Fibroblast of pulmonary artery (primary cell): ENCODE measurements around the gene CASZ1.

Source experiments
- DNase-seq: peaks from one replicate; pipeline ENCODE4 v3.0.0-alpha.2; 2010; ENCODE audit warnings: low read depth
- H3K4me3 ChIP-seq: replicated peaks from 2 replicates; pipeline ENCODE4 v1.5.1; 2011; ENCODE audit warnings: low read depth, mild to moderate bottlenecking, control low read depth, low read length, moderate library complexity
- TF ChIP-seq, protein P1 (sequence below): IDR thresholded peaks from 2 replicates; pipeline ENCODE4 v1.5.1; 2011; ENCODE audit warnings: mild to moderate bottlenecking, control low read depth, low read length, inconsistent platforms; ENCODE audit errors: missing control alignments

CASZ1 gene

DNA sequence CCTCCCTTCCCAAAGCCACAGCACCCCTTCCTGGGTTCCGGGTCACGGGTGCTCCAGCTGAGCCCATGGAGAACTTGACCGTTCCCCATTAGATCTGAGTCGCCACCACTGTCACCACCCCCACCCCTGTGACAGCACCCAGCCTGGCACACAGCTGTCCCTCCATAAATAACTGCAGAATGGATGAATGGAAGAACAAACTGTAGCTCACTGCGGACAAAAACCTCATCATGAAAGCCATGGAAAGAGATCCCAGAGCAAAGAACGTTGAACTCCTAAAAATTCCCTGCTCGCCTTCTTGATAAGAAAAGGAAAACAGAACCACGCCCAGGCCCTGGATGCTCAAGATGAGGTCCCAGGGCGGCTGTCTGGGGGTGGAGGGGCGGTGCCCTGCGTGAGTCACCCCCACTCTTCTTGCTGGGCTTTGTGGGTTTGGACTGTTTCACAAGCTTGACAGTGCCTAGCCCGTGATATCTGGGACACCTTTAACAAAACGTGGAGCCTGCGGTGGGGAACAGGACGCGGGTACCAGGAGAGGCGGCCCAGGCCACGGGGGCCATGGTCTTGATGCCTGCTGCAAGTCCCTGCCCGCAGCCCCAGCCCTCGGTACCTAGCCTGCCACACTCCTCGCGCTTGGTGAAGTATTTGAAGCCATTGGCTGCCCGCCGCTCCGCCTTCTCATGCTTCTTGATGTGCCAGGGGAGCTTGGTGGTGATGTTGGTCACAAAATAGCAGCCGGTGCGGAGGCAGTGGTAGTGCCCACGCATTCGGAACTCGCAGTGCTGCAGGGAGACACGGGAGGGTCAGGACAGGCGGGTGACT lies 151.9 kb downstream of the CASZ1 start:
- DNase-seq: no peak
- no peak overlapping the region for H3K4me3 ChIP-seq

DNA sequence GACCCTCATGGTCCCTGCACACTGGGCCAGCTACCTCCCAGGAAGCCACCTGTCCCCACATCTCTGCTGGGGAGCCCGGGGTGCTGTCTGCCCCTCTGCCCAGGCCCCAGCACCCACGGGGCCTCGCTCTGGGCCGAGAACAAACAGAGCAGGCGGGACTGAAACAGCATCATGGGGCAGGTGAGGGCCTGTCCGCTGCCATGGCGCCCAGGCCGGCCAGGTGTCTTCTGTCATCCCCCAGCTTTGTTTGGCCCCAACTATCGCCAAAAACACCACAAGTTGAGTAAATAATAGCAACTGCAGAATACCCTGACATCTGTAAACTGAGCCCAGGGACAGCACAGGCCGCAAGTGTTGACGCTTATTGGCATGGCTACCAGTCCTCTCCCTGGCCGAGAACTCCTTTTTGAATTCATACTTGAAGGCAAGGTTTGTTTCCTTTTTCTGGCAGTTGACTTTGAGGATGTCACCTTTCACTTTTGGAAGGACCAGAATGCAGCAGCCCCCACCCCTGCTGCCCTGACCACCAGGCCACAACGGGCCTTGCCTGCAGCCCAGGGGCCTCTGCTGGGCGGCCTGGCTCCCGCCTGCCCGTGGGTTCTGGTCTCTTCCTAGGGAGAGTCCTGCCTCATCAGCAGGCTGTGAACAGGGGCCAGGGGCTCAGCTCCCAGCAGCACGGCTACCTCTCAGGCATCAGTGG lies 152.7 kb downstream of the CASZ1 start:
- no peak overlapping the region for H3K4me3 ChIP-seq
- TF ChIP-seq, protein P1, sequence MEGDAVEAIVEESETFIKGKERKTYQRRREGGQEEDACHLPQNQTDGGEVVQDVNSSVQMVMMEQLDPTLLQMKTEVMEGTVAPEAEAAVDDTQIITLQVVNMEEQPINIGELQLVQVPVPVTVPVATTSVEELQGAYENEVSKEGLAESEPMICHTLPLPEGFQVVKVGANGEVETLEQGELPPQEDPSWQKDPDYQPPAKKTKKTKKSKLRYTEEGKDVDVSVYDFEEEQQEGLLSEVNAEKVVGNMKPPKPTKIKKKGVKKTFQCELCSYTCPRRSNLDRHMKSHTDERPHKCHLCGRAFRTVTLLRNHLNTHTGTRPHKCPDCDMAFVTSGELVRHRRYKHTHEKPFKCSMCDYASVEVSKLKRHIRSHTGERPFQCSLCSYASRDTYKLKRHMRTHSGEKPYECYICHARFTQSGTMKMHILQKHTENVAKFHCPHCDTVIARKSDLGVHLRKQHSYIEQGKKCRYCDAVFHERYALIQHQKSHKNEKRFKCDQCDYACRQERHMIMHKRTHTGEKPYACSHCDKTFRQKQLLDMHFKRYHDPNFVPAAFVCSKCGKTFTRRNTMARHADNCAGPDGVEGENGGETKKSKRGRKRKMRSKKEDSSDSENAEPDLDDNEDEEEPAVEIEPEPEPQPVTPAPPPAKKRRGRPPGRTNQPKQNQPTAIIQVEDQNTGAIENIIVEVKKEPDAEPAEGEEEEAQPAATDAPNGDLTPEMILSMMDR: no peak
- DNase-seq: no peak

More for the DNA sequence above, 151.9 kb downstream of the CASZ1 start:
- TF ChIP-seq, protein P1: no peak

GRCh38 chr1:10642403-10643080 lies 153.9 kb downstream of the CASZ1 start:
- no peak for DNase-seq
- TF ChIP-seq, protein P1: no peak
- no peak overlapping the region for H3K4me3 ChIP-seq

- no peak overlapping the region for H3K4me3 ChIP-seq
- TF ChIP-seq, protein P1: no peak
- DNase-seq: no peak
Observed at GRCh38 chr1:10641976-10642375, 154.5 kb downstream of the CASZ1 start.

DNA sequence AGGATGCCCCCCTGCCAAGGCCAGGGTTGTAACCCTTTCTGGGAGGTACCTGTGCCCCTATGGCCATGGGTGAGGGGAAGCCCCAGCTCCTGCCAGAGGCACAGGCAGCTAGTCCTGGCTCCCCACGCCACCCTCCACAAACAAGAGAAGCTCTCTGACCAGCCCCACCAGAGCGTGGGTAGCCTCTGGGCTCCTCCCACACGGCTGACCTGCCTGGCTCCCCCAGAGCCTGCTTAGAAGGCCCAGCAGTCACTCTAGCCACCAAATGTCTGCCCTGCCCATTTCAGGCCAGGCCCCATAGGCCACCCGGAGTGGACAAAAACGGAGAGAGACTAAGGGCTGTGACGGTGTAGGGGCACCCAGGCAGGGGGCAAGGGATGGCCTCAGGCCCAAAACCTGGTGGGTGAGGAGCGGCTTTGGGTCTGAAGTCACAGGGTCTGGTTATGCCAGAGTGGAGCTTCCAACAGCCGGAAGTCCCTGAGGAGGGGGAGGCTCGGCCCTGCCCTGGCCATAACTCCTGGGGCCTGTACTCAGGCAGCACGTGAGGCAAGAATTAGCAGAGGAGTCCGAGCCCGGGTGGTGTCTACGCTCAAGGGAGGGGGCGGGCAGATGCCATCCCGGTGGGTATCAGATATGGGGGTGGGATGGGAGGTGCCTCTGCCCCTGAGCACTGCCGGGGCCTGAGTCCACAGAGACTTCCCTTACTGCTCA lies 155.4 kb downstream of the CASZ1 start:
- no peak for DNase-seq
- H3K4me3 ChIP-seq: no peak overlapping the region
- TF ChIP-seq, protein P1: no peak

DNA sequence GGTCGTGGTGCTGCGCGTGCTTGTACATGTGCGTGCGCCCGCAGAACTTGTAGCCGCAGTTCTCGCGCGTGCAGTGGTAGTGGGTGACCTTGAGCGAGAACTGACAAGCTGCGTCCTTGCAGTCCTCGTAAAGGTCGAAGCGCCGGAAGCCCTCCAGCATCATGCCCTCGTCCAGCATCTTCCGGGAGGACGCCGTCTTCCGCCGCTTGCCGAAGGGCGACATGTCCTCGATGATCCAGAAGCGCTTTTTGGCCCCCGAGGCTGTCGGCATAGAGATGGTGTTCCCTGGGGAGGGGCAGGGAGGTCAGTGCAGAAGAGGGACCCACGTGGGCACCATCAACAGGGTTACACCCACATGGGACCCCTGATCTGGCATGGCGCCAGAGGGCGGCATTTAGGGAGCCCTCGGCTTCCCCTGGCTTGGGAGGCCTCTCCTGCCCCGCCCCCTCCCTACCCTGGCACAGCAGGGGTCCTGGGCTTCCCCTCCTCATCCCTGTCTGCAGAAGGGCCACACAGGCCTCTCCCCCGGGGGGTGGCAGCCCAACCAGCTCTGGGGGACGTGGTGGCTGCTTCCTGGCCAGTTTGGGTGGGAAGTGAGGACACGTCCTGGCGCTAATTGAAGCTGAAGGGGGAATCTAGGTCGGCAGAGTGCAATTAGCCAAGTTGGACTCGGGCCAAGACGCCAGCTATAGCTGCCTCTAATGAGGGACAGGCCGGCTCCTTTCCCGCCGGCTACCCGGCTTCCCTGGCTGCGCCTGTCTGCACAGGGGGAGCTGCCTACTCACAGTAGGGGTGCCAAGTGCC lies 156.5 kb downstream of the CASZ1 start:
- no peak overlapping the region for H3K4me3 ChIP-seq
- TF ChIP-seq, protein P1: no peak
- no peak for DNase-seq
